ENCODE measurements around the gene STEAP1. TPM values are rescaled to one million over a fixed set of nuclear protein-coding genes. Genes with fewer than 3 reads are reported as not detected.
A peak's percentile ranks its signal among the peaks of the same experiment; 100 is the strongest.

STEAP1 gene
- total RNA-seq, 1 experiment from 2014 or later, result 41.8 TPM

DNA sequence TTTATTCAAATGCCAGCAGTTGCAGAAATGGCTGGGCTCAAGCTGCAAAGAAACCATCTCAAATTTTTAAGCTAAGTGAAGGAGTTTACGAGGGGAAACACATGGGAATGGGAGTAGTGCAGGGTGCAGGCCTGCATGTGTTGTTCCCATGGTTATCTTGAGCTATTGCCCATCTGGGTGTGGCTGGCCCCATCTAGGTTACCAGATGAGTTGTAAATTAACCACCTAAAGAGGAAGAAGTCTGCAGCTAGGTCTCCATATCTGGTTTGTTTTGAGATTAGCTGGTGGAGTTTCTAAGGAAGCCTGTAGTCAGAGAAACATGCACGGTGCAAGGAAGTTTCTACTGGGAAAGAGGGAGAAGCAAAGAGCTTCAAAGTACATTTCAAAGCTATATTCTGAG, 34.0 kb downstream of the STEAP1 start:
- Mint-ChIP-seq H3K9me3 (ENCODE audit: low read depth, unreplicated experiment) (no peaks in the 10 kb centered on the region), H3K36me3 (ENCODE audit: insufficient read depth, unreplicated experiment) (peaks cover 5% of the 10 kb centered on the region), H3K27me3 (ENCODE audit: unreplicated experiment) (no peaks in the 10 kb centered on the region), H3K4me1 (ENCODE audit: low read depth, unreplicated experiment) (peaks cover 18% of the 10 kb centered on the region), H3K27ac (ENCODE audit: unreplicated experiment) (peak overlapping the region; percentile 64), H3K4me3 (ENCODE audit: low read depth, unreplicated experiment) (no peak overlapping the region)
- TF ChIP-seq, protein P1, sequence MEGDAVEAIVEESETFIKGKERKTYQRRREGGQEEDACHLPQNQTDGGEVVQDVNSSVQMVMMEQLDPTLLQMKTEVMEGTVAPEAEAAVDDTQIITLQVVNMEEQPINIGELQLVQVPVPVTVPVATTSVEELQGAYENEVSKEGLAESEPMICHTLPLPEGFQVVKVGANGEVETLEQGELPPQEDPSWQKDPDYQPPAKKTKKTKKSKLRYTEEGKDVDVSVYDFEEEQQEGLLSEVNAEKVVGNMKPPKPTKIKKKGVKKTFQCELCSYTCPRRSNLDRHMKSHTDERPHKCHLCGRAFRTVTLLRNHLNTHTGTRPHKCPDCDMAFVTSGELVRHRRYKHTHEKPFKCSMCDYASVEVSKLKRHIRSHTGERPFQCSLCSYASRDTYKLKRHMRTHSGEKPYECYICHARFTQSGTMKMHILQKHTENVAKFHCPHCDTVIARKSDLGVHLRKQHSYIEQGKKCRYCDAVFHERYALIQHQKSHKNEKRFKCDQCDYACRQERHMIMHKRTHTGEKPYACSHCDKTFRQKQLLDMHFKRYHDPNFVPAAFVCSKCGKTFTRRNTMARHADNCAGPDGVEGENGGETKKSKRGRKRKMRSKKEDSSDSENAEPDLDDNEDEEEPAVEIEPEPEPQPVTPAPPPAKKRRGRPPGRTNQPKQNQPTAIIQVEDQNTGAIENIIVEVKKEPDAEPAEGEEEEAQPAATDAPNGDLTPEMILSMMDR (IDR thresholded peaks at IDR 0.05; ENCODE audit: unreplicated experiment), result no peak
- intact Hi-C loops (cut with micrococcal nuclease; ENCODE audit: unreplicated experiment), result no loop called here
- no peak for DNase-seq
- BruUV-seq (replicated peaks), result no TSS peak
- CTCF ChIA-PET, result interaction anchor here (0.5 to 1.7 kb wide), 3 partner anchors 10 to 31 kb away, joined by 3 to 7 read pairs (median 4); partner anchors contain the start of gene STEAP2

DNA sequence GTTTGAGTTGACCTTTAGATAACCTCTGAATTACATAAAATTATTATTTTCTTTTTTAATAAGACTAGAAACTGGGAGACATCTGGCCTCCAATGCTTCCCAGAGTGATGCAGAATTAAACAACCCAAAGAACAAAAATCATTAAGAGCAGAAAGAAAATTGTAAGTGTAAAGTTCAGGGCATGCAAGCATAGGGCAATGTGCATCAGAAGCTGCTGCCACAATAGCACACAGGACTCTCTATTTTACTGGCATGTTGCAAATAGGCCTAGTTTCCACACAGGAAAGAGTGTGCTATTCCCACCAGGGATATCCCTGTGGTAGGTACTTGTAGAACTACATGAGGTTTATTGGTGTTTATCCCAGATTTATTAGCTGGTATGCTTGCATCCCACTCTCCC, 36.7 kb downstream of the STEAP1 start:
- Mint-ChIP-seq H3K36me3 (ENCODE audit: insufficient read depth, unreplicated experiment) (no peaks in the 10 kb centered on the region), H3K27ac (ENCODE audit: unreplicated experiment) (no peak overlapping the region), H3K4me1 (ENCODE audit: low read depth, unreplicated experiment) (peaks cover 15% of the 10 kb centered on the region), H3K9me3 (ENCODE audit: low read depth, unreplicated experiment) (peaks cover 2% of the 10 kb centered on the region), H3K4me3 (ENCODE audit: low read depth, unreplicated experiment) (no peak overlapping the region), H3K27me3 (ENCODE audit: unreplicated experiment) (no peaks in the 10 kb centered on the region)
- CTCF ChIA-PET, result no interaction called here
- no peak for DNase-seq
- intact Hi-C loops (cut with micrococcal nuclease; ENCODE audit: unreplicated experiment), result no loop called here
- no TSS peak for BruUV-seq (replicated peaks)
- TF ChIP-seq, protein P1 (IDR thresholded peaks at IDR 0.05; ENCODE audit: unreplicated experiment), result no peak

DNA sequence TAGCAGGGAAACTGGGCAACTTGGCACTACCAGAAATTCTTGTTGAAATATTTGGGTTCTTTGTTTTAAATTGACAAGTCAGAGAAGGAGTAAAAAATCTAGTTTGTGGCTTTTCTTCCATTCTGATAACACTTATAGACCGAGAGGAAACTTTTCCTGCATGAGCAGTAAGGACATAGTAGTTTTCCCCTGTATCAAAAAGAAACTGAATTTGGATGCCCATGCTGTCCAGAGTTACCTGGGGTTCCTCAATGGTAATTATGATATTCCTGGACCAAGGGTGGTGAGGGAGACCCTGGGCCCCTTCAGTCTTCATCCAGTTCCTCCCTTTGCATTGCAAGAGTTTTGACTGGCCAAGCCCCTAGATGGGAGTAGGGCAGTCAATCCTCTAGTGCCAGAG, 37.4 kb downstream of the STEAP1 start:
- Mint-ChIP-seq H3K27ac (ENCODE audit: unreplicated experiment) (no peak overlapping the region), H3K36me3 (ENCODE audit: insufficient read depth, unreplicated experiment) (no peaks in the 10 kb centered on the region), H3K4me3 (ENCODE audit: low read depth, unreplicated experiment) (no peak overlapping the region), H3K9me3 (ENCODE audit: low read depth, unreplicated experiment) (peaks cover 2% of the 10 kb centered on the region), H3K27me3 (ENCODE audit: unreplicated experiment) (no peaks in the 10 kb centered on the region), H3K4me1 (ENCODE audit: low read depth, unreplicated experiment) (peaks cover 15% of the 10 kb centered on the region)
- intact Hi-C loops (cut with micrococcal nuclease; ENCODE audit: unreplicated experiment), result no loop called here
- no peak for DNase-seq
- BruUV-seq (replicated peaks), result no TSS peak
- CTCF ChIA-PET, result no interaction called here
- TF ChIP-seq, protein P1 (IDR thresholded peaks at IDR 0.05; ENCODE audit: unreplicated experiment), result no peak

DNA sequence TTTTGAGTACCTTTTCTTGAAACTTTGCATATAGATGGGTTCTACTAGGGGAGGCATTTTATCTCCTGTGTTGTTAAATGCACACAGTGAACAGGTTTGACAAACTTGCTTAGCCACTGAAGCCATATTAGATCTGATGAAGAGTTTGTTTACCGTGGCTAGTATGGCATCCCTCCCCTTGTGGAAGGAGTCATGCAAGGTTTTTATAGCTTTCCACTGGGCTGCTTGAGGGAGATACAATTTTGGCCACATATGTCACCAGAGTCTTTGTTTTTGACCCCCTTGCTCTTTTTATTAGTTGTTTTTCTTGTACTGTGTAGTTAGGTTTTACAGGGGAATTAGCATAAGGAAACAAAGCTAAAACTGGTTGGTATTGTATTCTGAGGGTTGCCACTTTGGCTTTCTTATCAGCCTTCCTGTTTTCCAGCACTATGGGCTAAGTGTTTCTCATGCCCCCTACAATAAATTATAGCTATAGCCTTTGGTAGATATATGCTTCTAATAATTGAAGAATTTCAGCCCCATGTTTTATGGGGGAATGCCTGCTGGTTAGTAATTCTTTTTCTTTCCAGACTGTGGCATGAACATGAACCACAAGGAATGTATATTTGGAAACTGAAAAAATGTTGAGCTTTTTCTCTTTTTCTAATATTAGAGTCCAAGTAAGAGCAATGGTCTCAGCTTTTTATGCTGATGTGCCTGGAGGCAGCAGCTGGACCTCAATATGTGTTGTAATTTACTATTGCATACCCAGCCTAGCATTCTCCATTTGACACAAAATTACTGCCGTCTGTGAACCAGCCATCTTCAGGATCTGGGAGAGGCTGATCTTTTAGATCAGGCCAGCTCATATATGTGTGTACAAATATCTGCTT, 38.8 kb downstream of the STEAP1 start:
- TF ChIP-seq, protein P1 (IDR thresholded peaks at IDR 0.05; ENCODE audit: unreplicated experiment), result no peak
- no peak for DNase-seq
- H3K27me3 Mint-ChIP-seq (ENCODE audit: unreplicated experiment), result no peaks in the 10 kb centered on the region
- peaks cover 2% of the 10 kb centered on the region for H3K9me3 Mint-ChIP-seq (ENCODE audit: low read depth, unreplicated experiment)
- no peak overlapping the region for H3K27ac Mint-ChIP-seq (ENCODE audit: unreplicated experiment)
- no peak overlapping the region for H3K4me3 Mint-ChIP-seq (ENCODE audit: low read depth, unreplicated experiment)
- CTCF ChIA-PET, result interaction anchor here (0.7 kb wide), 1 partner anchor 1620 kb away, joined by 3 read pairs; no protein-coding TSS in a partner anchor
- peaks cover 7% of the 10 kb centered on the region for H3K4me1 Mint-ChIP-seq (ENCODE audit: low read depth, unreplicated experiment)
- H3K36me3 Mint-ChIP-seq (ENCODE audit: insufficient read depth, unreplicated experiment), result no peaks in the 10 kb centered on the region
- intact Hi-C loops (cut with micrococcal nuclease; ENCODE audit: unreplicated experiment), result no loop called here
- no TSS peak for BruUV-seq (replicated peaks)
